Activated CD4-positive, alpha-beta T cell treated with anti-CD3 and anti-CD28 coated beads for 1 hour (primary cell): ENCODE data around the gene TSHR.

Experiments used
- DNase-seq: peaks from one replicate; pipeline ENCODE4 v3.0.0-alpha.2; 2020

The TSHR gene

GRCh38 chr14:81193924-81194633 lies 238.7 kb downstream of the TSHR start:
- DNase-seq = no peak
